PC-9 (cell line): Measurements from ENCODE around the gene FBXW7.

Experiments used
- CTCF ChIP-seq: fragments of 200-600 bp; sonication (generic); conservative IDR thresholded peaks from 2 replicates; pipeline ENCODE4 v1.6.1; 2017; ENCODE audit warnings: mixed run types, antibody characterized with exemption, mild to moderate bottlenecking, moderate library complexity
- EZH2 ChIP-seq: fragments of 200-600 bp; sonication (generic); IDR thresholded peaks from 2 replicates; pipeline ENCODE4 v1.8.0; 2017; ENCODE audit warnings: antibody characterized with exemption, low read depth

- TF ChIP-seq CTCF (no peak), EZH2 (no peak)
Observed at GRCh38 chr4:152360045-152360410, 175.9 kb downstream of the FBXW7 start.
